Activated CD4-positive, alpha-beta T cell treated with anti-CD3 and anti-CD28 coated beads, Interleukin-2, amount 50 U/mL, for 16 hours (primary cell): ENCODE measurements around the gene PTGR2.
"Not testable (repeated sequence)": the region's sequence is repeated elsewhere in the genome, so short reads cannot be mapped to it uniquely, and the experiment has no call there.

Experiments used
- DNase-seq: peaks from one replicate; pipeline ENCODE4 v3.0.0-alpha.2; 2020

Gene PTGR2

DNA sequence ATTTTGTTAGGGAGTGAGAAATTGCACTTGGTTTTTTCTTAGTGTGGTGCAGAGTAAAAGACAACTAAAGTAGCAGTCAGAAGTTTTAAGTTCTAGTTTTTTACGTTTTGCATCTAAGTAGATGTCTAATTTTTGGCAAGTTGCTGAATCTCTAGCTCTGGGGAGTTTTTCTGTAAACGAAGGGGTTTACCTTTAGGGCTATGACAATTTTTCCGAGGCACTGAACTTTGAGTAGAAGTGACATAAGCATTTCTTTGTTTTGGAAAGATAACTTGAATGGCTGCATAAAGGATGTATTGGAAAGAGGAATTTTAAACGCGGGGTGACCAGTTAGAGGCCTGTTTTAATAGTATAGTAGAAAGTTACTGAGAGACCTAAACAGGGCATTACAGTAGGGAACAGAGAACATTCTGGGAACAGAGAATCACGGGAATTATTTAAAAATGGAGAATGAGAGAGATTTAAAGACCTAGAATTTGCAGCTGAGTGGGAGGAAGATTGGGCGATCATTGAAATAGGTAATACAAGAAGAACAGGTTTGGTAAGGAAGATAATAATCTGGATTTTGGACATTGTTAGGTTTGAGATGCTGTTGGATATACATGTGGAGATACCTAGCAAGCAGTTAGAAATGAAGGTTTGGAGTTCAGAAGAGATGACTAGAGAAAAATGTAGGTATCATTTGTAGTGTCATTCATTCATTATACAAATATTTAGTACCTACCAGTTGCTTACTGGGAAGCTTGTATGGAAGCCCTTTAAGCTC lies 36.2 kb downstream of the PTGR2 start:
- DNase-seq: no peak

DNA sequence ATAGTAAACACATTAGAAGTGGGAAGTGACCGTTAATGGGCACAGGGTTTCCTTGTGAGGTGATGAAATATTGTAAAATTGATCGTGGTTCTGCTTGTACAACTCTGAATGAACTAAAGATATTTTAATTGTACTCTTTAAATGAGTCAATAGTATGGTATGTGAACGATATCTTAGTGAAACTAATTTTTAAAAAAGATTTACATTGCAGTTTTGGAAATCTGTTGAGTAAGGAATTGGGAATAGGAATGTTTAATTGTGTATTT lies 36.8 kb downstream of the PTGR2 start:
- DNase-seq: no peak

DNA sequence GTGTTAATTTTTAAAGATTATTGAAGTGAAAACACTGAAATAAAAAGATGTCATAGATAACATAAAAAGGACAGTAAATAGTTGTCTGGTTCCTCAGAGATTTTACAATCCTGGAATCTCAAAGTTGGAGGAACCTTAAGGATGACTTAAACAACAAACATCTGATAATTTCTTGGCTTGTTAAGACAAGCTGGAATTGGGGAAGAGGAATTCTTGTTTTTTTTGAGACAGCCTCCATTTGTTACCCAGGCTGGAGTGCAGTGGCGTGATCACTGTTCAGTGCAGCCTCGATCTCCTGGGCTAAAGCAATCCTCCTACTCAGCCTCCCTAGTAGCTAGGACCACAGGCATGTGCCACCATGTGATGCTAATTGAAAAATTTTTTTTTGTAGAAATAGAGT lies 37.3 kb downstream of the PTGR2 start:
- DNase-seq: no peak

DNA sequence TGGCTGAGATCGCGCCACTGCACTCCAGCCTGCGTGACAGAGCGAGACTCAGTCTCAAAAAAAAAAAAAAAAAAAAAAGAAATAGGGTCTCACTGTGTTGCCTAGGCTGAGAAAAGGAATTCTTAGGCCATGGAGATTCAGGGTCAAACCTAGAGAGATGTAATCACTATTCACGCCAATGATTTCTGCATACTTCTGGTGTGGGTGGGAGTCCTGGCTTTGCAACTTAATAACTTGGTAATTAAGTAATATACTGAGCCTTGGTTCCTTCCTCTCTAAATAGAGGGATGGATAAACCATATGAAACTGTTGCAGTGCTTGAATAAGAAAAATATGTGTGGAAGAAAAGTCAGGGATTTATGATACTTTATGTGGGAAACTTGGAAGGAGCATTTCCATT lies 37.7 kb downstream of the PTGR2 start:
- no peak for DNase-seq

DNA sequence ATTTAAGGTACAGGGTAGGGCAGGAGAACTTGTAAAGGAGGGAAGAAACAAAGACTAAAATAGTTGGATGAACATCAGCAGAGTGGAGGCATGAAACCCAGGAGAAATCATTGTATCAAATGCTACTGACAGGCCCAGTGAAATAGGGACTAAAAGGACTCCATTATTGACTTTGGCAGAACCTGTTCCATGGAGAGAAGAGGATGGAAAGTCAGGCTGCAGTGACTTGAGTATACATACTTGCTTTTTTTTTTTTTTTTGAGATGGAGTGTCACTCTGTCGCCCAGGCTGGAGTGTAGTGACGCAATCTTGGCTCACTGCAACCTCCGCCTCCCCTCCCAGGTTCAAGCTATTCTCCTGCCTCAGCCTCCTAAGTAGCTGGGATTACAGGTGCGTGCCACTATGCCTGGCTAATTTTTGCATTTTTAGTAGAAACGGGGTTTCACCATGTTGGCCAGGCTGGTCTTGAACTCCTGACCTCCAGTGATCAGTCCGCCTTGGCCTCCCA lies 42.6 kb downstream of the PTGR2 start:
- DNase-seq: not testable (repeated sequence)

DNA sequence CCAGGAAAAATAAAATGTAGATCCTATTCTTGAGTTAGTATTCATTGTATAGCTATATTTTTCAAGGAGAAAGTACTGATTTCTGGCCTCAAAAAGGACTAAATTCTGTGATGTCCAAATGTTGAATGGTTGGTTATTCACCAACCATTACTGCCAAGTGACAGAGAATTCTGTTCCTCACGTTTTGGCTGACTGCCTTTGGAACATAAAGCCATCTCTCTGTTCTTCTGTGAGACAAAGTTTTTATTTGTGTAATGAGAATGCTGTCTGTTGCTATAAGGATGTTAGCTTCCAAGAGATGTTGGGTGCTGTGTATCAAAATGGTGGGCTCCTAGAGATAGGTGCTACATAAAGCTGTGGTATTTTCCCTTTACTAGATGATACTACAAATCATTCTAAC lies 44.3 kb downstream of the PTGR2 start:
- DNase-seq: no peak

DNA sequence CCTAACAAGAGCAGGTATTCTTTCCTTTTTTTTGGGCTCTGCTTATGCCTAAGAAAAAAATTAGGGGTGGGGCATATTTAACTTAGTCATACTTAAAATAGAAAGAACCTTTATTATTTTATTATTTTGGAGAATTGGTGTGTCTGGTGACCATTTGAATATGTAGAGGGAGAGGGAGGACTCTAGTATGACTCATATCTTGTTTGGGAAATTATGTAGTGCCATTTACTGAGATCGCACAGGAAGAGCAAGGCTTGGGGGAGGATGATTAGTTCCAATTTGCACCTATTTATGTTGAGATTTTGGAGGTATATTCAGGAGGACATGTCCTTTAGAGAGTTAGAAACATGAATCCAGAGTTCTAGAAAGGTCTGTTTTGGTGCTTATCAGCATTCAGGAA lies 44.9 kb downstream of the PTGR2 start:
- no peak for DNase-seq

DNA sequence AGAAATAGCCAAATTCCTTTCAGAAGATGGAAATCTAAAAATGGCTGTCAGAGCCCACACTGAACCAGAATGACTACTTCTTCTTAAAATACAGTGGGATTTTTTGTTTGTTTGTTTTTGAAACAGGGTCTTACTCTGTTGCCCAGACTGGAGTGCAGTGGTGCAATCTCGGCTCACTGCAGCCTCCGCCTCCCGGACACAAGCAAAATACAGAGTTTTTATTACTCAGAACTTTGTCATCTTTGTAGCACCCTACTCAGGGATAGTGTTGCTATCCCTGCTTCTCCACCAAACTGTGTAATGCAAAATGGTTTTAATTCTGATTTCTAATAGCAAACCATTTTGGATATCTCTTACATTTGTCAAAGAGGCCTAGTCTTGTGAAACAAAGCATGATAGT lies 51.4 kb downstream of the PTGR2 start:
- DNase-seq: no peak

DNA sequence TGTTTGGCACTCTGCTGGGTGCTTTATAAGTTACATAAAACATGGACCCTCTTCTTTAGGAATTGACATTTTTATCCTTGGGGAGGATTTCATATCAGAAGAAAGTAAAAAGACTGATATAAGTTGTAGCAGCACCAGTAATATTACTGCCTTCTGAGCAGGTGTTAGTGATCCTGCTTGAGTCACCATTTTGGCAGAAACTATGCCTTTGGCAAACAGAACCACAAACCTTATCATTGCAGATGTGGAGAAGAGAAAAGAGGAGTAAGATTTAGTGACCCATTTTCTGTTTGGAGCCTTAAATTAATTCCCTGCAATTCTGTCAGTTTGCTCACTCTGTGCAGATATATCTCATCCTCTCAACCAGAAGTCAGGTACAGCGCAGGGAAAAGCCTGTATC lies 58.0 kb downstream of the PTGR2 start:
- no peak for DNase-seq

DNA sequence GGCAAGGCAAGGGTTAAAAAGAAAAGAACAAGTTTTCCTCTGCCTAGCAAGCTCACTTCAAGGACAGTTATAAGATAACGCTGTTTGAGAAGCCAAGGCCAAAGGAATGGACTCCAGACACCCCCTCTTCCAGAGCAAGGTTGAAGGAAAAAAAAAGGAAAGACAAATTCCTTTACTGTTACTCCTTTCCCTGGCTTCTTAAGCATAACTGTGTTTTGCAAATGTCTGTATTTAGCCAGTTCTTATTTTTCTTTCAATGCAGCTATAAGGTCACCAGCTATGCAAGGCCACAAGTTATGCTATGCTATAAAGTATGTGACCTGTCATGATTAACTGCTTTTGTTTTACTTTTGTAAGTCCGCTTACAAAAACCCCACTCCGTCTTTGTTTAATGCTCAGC lies 61.6 kb downstream of the PTGR2 start:
- no peak for DNase-seq

DNA sequence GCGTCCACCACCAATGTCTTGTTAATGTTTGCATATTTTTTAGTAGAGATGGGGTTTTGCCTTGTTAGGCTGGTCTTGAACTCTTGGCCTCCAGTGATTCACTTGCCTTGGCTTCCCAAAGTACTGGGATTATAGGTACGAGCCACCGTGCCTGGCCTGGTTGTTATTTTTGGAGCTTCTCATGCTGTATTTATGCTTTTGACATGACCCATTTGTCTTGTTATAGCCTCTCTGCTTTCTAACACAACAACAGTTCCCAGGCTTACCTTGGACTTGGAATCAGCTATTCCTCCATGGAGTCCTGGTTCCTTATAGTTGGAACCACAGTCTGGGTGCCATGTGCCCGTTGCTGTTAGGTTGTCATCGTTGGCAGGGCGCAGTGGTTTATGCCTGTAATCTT lies 64.7 kb downstream of the PTGR2 start:
- no peak for DNase-seq

DNA sequence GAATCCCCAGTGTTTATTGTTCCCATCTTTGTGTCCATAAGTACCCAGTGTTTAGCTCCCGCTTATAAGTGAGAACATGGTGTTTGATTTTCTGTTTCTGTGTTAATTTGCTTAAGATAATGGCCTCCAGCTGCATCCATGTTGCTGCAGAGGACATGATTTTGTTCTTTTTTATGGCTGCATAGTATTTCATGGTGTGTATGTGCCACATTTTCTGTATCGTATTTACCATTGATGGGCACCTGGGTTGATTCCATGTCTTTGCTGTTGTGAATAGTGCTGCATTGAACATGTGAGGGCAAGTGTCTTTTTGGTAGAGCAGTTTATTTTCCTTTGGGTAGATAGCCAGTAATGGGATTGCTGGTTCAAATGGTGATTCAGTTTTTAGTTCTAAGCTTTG lies 67.8 kb downstream of the PTGR2 start:
- not testable (repeated sequence) for DNase-seq

DNA sequence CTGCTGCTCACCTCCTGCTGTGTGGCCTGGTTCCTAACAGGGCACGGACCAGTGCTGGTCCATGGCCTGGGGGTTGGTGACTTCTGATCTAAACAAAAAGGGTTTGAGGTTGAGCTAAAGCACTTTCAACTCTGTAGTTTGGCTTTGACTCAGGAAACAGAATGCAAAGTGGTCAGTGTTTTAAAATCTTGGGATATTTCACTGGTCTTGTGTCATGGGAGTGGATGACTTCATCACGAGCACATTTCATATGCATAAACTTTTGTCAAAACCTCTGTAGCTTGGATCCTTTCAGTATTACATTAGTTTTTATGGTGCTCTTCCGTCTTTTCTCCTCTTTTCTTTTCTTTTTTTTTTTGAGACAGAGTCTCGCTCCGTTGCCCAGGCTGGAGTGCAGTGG lies 72.7 kb downstream of the PTGR2 start:
- no peak for DNase-seq
